ENCODE results near the gene SNN.

GRCh38 chr16:11683145-11683544, 14.9 kb downstream of the SNN start:
- TF ChIP-seq RNF2 (IDR thresholded peaks at IDR 0.05; ENCODE audit: borderline replicate concordance, low read depth, low read length, missing control alignments, poor library complexity, severe bottlenecking) (no peak), EZH2 (IDR thresholded peaks at IDR 0.05; ENCODE audit: low read depth, low read length, severe bottlenecking) (no peak), POLR2A (IDR thresholded peaks at IDR 0.05; ENCODE audit: control extremely low read depth in 1 of 2, low read depth in 2 of 2, low read length in 2 of 2) (no peak), CTCF (IDR thresholded peaks at IDR 0.05; ENCODE audit: control extremely low read depth in 1 of 3, insufficient read depth in 1 of 3, low read depth in 1 of 3, low read length in 3 of 3) (no peak), RAD21 (IDR thresholded peaks at IDR 0.05 in 1 of 2, conservative IDR thresholded peaks at IDR 0.05 in 1 of 2; ENCODE audit: low read depth in 2 of 2, low read length in 2 of 2) (no peak), RBBP5 (IDR thresholded peaks at IDR 0.05; ENCODE audit: borderline replicate concordance, low read depth, low read length) (no peak), RXRA (IDR thresholded peaks at IDR 0.05; ENCODE audit: insufficient read depth, low read depth, low read length) (no peak), EP300 (IDR thresholded peaks at IDR 0.05; ENCODE audit: borderline replicate concordance in 1 of 2, low read depth in 2 of 2, low read length in 2 of 2) (no peak), POLR2AphosphoS5 (IDR thresholded peaks at IDR 0.05; ENCODE audit: low read depth, low read length) (no peak), SIN3A (conservative IDR thresholded peaks at IDR 0.05 in 1 of 2, IDR thresholded peaks at IDR 0.05 in 1 of 2; ENCODE audit: low read depth in 1 of 2, low read length in 2 of 2) (no peak)
